NCI-H748 (cell line): Measurements from ENCODE around the gene ACOXL.

Experiments
- DNase-seq: peaks from one replicate; lab custom pipeline; 2025; ENCODE audit not compliant: unreplicated experiment; lab: John Stamatoyannopoulos, UW

Gene ACOXL

GRCh38 chr2:111121028-111121827 lies 388.9 kb downstream of the ACOXL start:
- peak; percentile 68 for DNase-seq

GRCh38 chr2:111121828-111122630 lies 389.7 kb downstream of the ACOXL start:
- peak; percentile 92 for DNase-seq

- peak; percentile 82 for DNase-seq
Measured at GRCh38 chr2:111122631-111123421, 390.5 kb downstream of the ACOXL start.

GRCh38 chr2:111123751-111124150 lies 391.4 kb downstream of the ACOXL start:
- DNase-seq, result no peak

GRCh38 chr2:111126581-111126980 lies 394.2 kb downstream of the ACOXL start:
- no peak for DNase-seq

- no peak for DNase-seq
Measured at GRCh38 chr2:111127351-111127750, 395.0 kb downstream of the ACOXL start.

GRCh38 chr2:111128096-111128495 lies 395.7 kb downstream of the ACOXL start:
- no peak for DNase-seq

- DNase-seq, result no peak
Measured at GRCh38 chr2:111133603-111134002, 401.2 kb downstream of the ACOXL start.

- DNase-seq, result no peak
Measured at GRCh38 chr2:111134055-111134454, 401.7 kb downstream of the ACOXL start.

- DNase-seq, result no peak
Measured at GRCh38 chr2:111135237-111135909, 403.0 kb downstream of the ACOXL start.

GRCh38 chr2:111135910-111136297 lies 403.5 kb downstream of the ACOXL start:
- no peak for DNase-seq

GRCh38 chr2:111138839-111139238 lies 406.5 kb downstream of the ACOXL start:
- no peak for DNase-seq

GRCh38 chr2:111139637-111140317 lies 407.4 kb downstream of the ACOXL start:
- DNase-seq, result no peak

- no peak for DNase-seq
Measured at GRCh38 chr2:111140815-111141214, 408.4 kb downstream of the ACOXL start.

- DNase-seq, result no peak
Measured at GRCh38 chr2:111142101-111142500, 409.7 kb downstream of the ACOXL start.

GRCh38 chr2:111143107-111143842 lies 410.9 kb downstream of the ACOXL start:
- DNase-seq, result no peak

- no peak for DNase-seq
Measured at GRCh38 chr2:111143843-111144198, 411.4 kb downstream of the ACOXL start.

- no peak for DNase-seq
Measured at GRCh38 chr2:111145103-111145760, 412.9 kb downstream of the ACOXL start.

- no peak for DNase-seq
Measured at GRCh38 chr2:111145951-111146350, 413.6 kb downstream of the ACOXL start.
